ENCODE measurements around the gene FAM111A.
"Not testable (repeated sequence)": the region's sequence is repeated elsewhere in the genome, so short reads cannot be mapped to it uniquely, and the experiment has no call there.

Gene FAM111A

GRCh38 chr11:59142530-59143507, at the start of gene FAM111A:
Gene FAM111A (plus strand): TSS chr11:59142856. CDS start chr11:59148873, 6,017 bp downstream.
- DNase-seq (ENCODE audit: low read depth, low spot score), result peak; percentile 68

GRCh38 chr11:59093576-59093975, 49.1 kb upstream of the FAM111A start:
- DNase-seq (ENCODE audit: low read depth, low spot score), result not testable (repeated sequence)

GRCh38 chr11:59095225-59095624, 47.4 kb upstream of the FAM111A start:
- not testable (repeated sequence) for DNase-seq (ENCODE audit: low read depth, low spot score)

- DNase-seq (ENCODE audit: low read depth, low spot score), result not testable (repeated sequence)
Observed at GRCh38 chr11:59095972-59096575, 46.6 kb upstream of the FAM111A start.

GRCh38 chr11:59097113-59097708, 45.4 kb upstream of the FAM111A start:
- DNase-seq (ENCODE audit: low read depth, low spot score), result peak; percentile 39

GRCh38 chr11:59097938-59098337, 44.7 kb upstream of the FAM111A start:
- DNase-seq (ENCODE audit: low read depth, low spot score), result not testable (repeated sequence)

GRCh38 chr11:59102259-59102765, 40.3 kb upstream of the FAM111A start:
- DNase-seq (ENCODE audit: low read depth, low spot score), result peak; percentile 38

- DNase-seq (ENCODE audit: low read depth, low spot score), result peak; percentile 36
Observed at GRCh38 chr11:59106363-59107336, 36.0 kb upstream of the FAM111A start, which contains the start of gene FAM111B. Gene FAM111B (plus strand): TSS chr11:59107237. CDS start chr11:59109626, 2,389 bp downstream.

- DNase-seq (ENCODE audit: low read depth, low spot score), result not testable (repeated sequence)
Observed at GRCh38 chr11:59107721-59108120, 34.9 kb upstream of the FAM111A start.

GRCh38 chr11:59112494-59112893, 30.2 kb upstream of the FAM111A start:
- DNase-seq (ENCODE audit: low read depth, low spot score), result no peak

- DNase-seq (ENCODE audit: low read depth, low spot score), result no peak
Observed at GRCh38 chr11:59114344-59114743, 28.3 kb upstream of the FAM111A start.

GRCh38 chr11:59115553-59115952, 27.1 kb upstream of the FAM111A start:
- DNase-seq (ENCODE audit: low read depth, low spot score), result no peak

GRCh38 chr11:59117774-59118173, 24.9 kb upstream of the FAM111A start:
- DNase-seq (ENCODE audit: low read depth, low spot score), result no peak

GRCh38 chr11:59119826-59120225, 22.8 kb upstream of the FAM111A start:
- DNase-seq (ENCODE audit: low read depth, low spot score), result no peak

GRCh38 chr11:59135648-59136461, 6.8 kb upstream of the FAM111A start:
- peak; percentile 78 for DNase-seq (ENCODE audit: low read depth, low spot score)

- DNase-seq (ENCODE audit: low read depth, low spot score), result not testable (repeated sequence)
Observed at GRCh38 chr11:59136551-59136950, 6.1 kb upstream of the FAM111A start.

GRCh38 chr11:59137190-59137589, 5.5 kb upstream of the FAM111A start:
- DNase-seq (ENCODE audit: low read depth, low spot score), result no peak

- DNase-seq (ENCODE audit: low read depth, low spot score), result no peak
Observed at GRCh38 chr11:59138643-59139042, 4.0 kb upstream of the FAM111A start.

GRCh38 chr11:59141191-59141590, 1.5 kb upstream of the FAM111A start:
- no peak for DNase-seq (ENCODE audit: low read depth, low spot score)

Measured in activated CD4-positive, CD25-positive, alpha-beta regulatory T cell treated with anti-CD3 and anti-CD28 coated beads, Interleukin-2, amount 50 U/mL, for 16 hours (primary cell).